ENCODE data around the gene CCDC116. TPM values are rescaled to one million over a fixed set of nuclear protein-coding genes. Genes with fewer than 3 reads are reported as not detected.
"Not testable (repeated sequence)": the region's sequence is repeated elsewhere in the genome, so short reads cannot be mapped to it uniquely, and the experiment has no call there.

The CCDC116 gene
- total RNA-seq, 4 donors from 2014 or later: 0.16 to 1.3 (median 0.20) TPM

- ATAC-seq: no peak
- 100% methylated on average over 1 of the region's 4 CpGs; no CpG with 5 or more reads in 1 of the 2 donors for WGBS, 2 donors (ENCODE audit: low coverage in 1 of 2)
- Histone ChIP-seq H3K27me3 (no peaks in the 10 kb centered on the region), H3K36me3 (peaks cover 0 to under 1% of the 10 kb centered on the region in 2 donors), H3K27ac (no peak overlapping the region), H3K4me3 (no peak overlapping the region), H3K4me1 (peaks cover 0 to 17% (median 8%) of the 10 kb centered on the region in 3 donors), H3K9me3 (no peaks in the 10 kb centered on the region)
- TF ChIP-seq EP300 (IDR thresholded peaks at IDR 0.05): no peak
- no peak for TF ChIP-seq POLR2AphosphoS5 (IDR thresholded peaks at IDR 0.05)
Measured at GRCh38 chr22:21633481-21633880, 921 bp downstream of the CCDC116 start.

GRCh38 chr22:21634081-21634480, 1.5 kb downstream of the CCDC116 start:
- no peaks in the 10 kb centered on the region for H3K27me3 ChIP-seq
- H3K27ac ChIP-seq: no peak overlapping the region
- H3K36me3 ChIP-seq: no peaks in the 10 kb centered on the region
- ATAC-seq: no peak
- no peak overlapping the region for H3K4me3 ChIP-seq
- 100% methylated on average over 2 of the region's 16 CpGs; no CpG with 5 or more reads in 1 of the 2 donors for WGBS, 2 donors (ENCODE audit: low coverage in 1 of 2)
- H3K4me1 ChIP-seq: peaks cover 0 to 11% (median 3%) of the 10 kb centered on the region in 3 donors
- H3K9me3 ChIP-seq: no peaks in the 10 kb centered on the region
- TF ChIP-seq POLR2AphosphoS5 (IDR thresholded peaks at IDR 0.05) (no peak), CTCF (IDR thresholded peaks at IDR 0.05) (no peak), POLR2A (IDR thresholded peaks at IDR 0.05) (no peak)

GRCh38 chr22:21634844-21635243, 2.3 kb downstream of the CCDC116 start:
- no peaks in the 10 kb centered on the region for H3K36me3 ChIP-seq
- H3K4me1 ChIP-seq: peaks cover 0 to 5% (median 2%) of the 10 kb centered on the region in 3 donors
- no peak overlapping the region for H3K4me3 ChIP-seq
- 53% methylated on average over 4 of the region's 19 CpGs; no CpG with 5 or more reads in 1 of the 2 donors for WGBS, 2 donors (ENCODE audit: low coverage in 1 of 2)
- H3K27ac ChIP-seq: no peak overlapping the region
- no peak for ATAC-seq
- no peaks in the 10 kb centered on the region for H3K27me3 ChIP-seq
- no peaks in the 10 kb centered on the region for H3K9me3 ChIP-seq
- TF ChIP-seq POLR2AphosphoS5 (IDR thresholded peaks at IDR 0.05) (no peak), POLR2A (IDR thresholded peaks at IDR 0.05) (no peak), CTCF (IDR thresholded peaks at IDR 0.05) (no peak), EP300 (IDR thresholded peaks at IDR 0.05) (no peak)

- H3K4me1 ChIP-seq: no peaks in the 10 kb centered on the region
- WGBS, 2 donors (ENCODE audit: low coverage in 1 of 2): 20% methylated on average over 1 of the region's 15 CpGs; no CpG with 5 or more reads in 1 of the 2 donors
- H3K27me3 ChIP-seq: no peaks in the 10 kb centered on the region
- TF ChIP-seq POLR2A (IDR thresholded peaks at IDR 0.05) (no peak), CTCF (IDR thresholded peaks at IDR 0.05) (no peak)
- ATAC-seq: no peak
- no peaks in the 10 kb centered on the region for H3K36me3 ChIP-seq
- no peak overlapping the region for H3K4me3 ChIP-seq
- H3K27ac ChIP-seq: no peak overlapping the region
- no peaks in the 10 kb centered on the region for H3K9me3 ChIP-seq
Measured at GRCh38 chr22:21635771-21636510, 3.4 kb downstream of the CCDC116 start.

GRCh38 chr22:21636629-21637218, 4.2 kb downstream of the CCDC116 start:
- H3K27ac ChIP-seq: no peak overlapping the region
- ATAC-seq: no peak
- WGBS, 2 donors (ENCODE audit: low coverage in 1 of 2): 100% methylated on average over 1 of the region's 17 CpGs; no CpG with 5 or more reads in 1 of the 2 donors

GRCh38 chr22:21637450-21637849, 4.9 kb downstream of the CCDC116 start:
- H3K27ac ChIP-seq, H3K9me3 ChIP-seq, H3K36me3 ChIP-seq, H3K27me3 ChIP-seq, H3K4me3 ChIP-seq, ATAC-seq: not testable (repeated sequence)
- peaks cover 0 to 12% (median 7%) of the 10 kb centered on the region in 3 donors for H3K4me1 ChIP-seq
- 80 to 88% methylated on average over 1 to 2 of the region's 2 CpGs for WGBS, 2 donors (ENCODE audit: low coverage in 1 of 2)

More at GRCh38 chr22:21636629-21637218, 4.2 kb downstream of the CCDC116 start:
- Histone ChIP-seq H3K9me3 (no peaks in the 10 kb centered on the region), H3K4me1 (peaks cover 0 to 8% (median 7%) of the 10 kb centered on the region in 3 donors), H3K36me3 (no peaks in the 10 kb centered on the region), H3K4me3 (no peak overlapping the region), H3K27me3 (no peaks in the 10 kb centered on the region)
- TF ChIP-seq POLR2A (IDR thresholded peaks at IDR 0.05) (no peak), EP300 (IDR thresholded peaks at IDR 0.05) (no peak), CTCF (IDR thresholded peaks at IDR 0.05) (no peak), POLR2AphosphoS5 (IDR thresholded peaks at IDR 0.05) (no peak)
